GM21528 (cell line): ENCODE results near the gene CACNA2D3.

Experiments used
- ATAC-seq: cut with Tn5 transposase; IDR thresholded peaks from one replicate; pipeline ENCODE4 v1.9.1; 2021; ENCODE audit warnings: mild to moderate bottlenecking, moderate library complexity; ENCODE audit not compliant: unreplicated experiment, low FRiP score

CACNA2D3 gene

GRCh38 chr3:54706738-54707137 is 584.4 kb downstream of the CACNA2D3 start:
- no peak for ATAC-seq

- ATAC-seq, result no peak
Measured at GRCh38 chr3:54709785-54710184, 587.4 kb downstream of the CACNA2D3 start.

GRCh38 chr3:54710954-54711353 is 588.6 kb downstream of the CACNA2D3 start:
- ATAC-seq, result no peak

- no peak for ATAC-seq
Measured at GRCh38 chr3:54712539-54712938, 590.2 kb downstream of the CACNA2D3 start.

GRCh38 chr3:54713031-54713430 is 590.7 kb downstream of the CACNA2D3 start:
- ATAC-seq, result no peak

GRCh38 chr3:54713455-54713854 is 591.1 kb downstream of the CACNA2D3 start:
- no peak for ATAC-seq

- no peak for ATAC-seq
Measured at GRCh38 chr3:54714035-54714434, 591.7 kb downstream of the CACNA2D3 start.

- no peak for ATAC-seq
Measured at GRCh38 chr3:54717506-54717905, 595.2 kb downstream of the CACNA2D3 start.

- ATAC-seq, result no peak
Measured at GRCh38 chr3:54719914-54720313, 597.6 kb downstream of the CACNA2D3 start.

GRCh38 chr3:54720604-54721003 is 598.3 kb downstream of the CACNA2D3 start:
- no peak for ATAC-seq

GRCh38 chr3:54731732-54732445 is 609.5 kb downstream of the CACNA2D3 start:
- no peak for ATAC-seq

GRCh38 chr3:54733106-54734006 is 611.0 kb downstream of the CACNA2D3 start:
- ATAC-seq, result no peak

GRCh38 chr3:54736459-54736858 is 614.1 kb downstream of the CACNA2D3 start:
- ATAC-seq, result no peak

- no peak for ATAC-seq
Measured at GRCh38 chr3:54743755-54744154, 621.4 kb downstream of the CACNA2D3 start.

- no peak for ATAC-seq
Measured at GRCh38 chr3:54744291-54744690, 621.9 kb downstream of the CACNA2D3 start.

- ATAC-seq, result no peak
Measured at GRCh38 chr3:54745843-54746242, 623.5 kb downstream of the CACNA2D3 start.

GRCh38 chr3:54746722-54747121 is 624.4 kb downstream of the CACNA2D3 start:
- ATAC-seq, result no peak

- no peak for ATAC-seq
Measured at GRCh38 chr3:54755756-54756155, 633.4 kb downstream of the CACNA2D3 start.

- ATAC-seq, result no peak
Measured at GRCh38 chr3:54756330-54756731, 634.0 kb downstream of the CACNA2D3 start.

GRCh38 chr3:54758461-54758860 is 636.1 kb downstream of the CACNA2D3 start:
- ATAC-seq, result no peak

- ATAC-seq, result no peak
Measured at GRCh38 chr3:54759166-54759565, 636.8 kb downstream of the CACNA2D3 start.

- no peak for ATAC-seq
Measured at GRCh38 chr3:54760201-54760600, 637.8 kb downstream of the CACNA2D3 start.
